Mesendoderm (in vitro differentiated cells): ENCODE results near the gene LLGL1.

Experiments used
- DNase-seq: peaks from one replicate; pipeline ENCODE4 v3.0.0; 2013
- H2AK5ac ChIP-seq: 2 replicates; pipeline ENCODE4 v1.6.1; 2013; ENCODE audit warnings: low read length, inconsistent platforms
- H2BK120ac ChIP-seq: 2 replicates; pipeline ENCODE4 v1.6.1; 2013; ENCODE audit warnings: low read depth, mild to moderate bottlenecking, low read length, moderate library complexity, mixed read lengths
- H2BK15ac ChIP-seq: replicated peaks from 2 replicates; pipeline ENCODE4 v1.6.1; 2013; ENCODE audit warnings: low read depth, mild to moderate bottlenecking, moderate library complexity
- H2BK5ac ChIP-seq: 2 replicates; pipeline ENCODE4 v1.6.1; 2013; ENCODE audit warnings: low read length, inconsistent platforms
- H3K18ac ChIP-seq: 2 replicates; pipeline ENCODE4 v1.6.1; 2013; ENCODE audit warnings: mild to moderate bottlenecking, low read length, mixed read lengths
- H3K23ac ChIP-seq: one replicate; pipeline ENCODE4 v1.6.1; 2013; ENCODE audit warnings: low read length
- H3K27ac ChIP-seq: 2 replicates; pipeline ENCODE4 v1.5.1; 2013; ENCODE audit warnings: low read depth, mild to moderate bottlenecking, inconsistent platforms, low read length, moderate library complexity
- H3K27me3 ChIP-seq: 2 replicates; pipeline ENCODE4 v1.6.1; 2013; ENCODE audit warnings: low read length, control low read depth, mild to moderate bottlenecking, inconsistent platforms; ENCODE audit not compliant: insufficient read depth, poor library complexity
- H3K36me3 ChIP-seq: 2 replicates; pipeline ENCODE4 v1.6.1; 2013; ENCODE audit warnings: low read length, inconsistent platforms; ENCODE audit not compliant: control insufficient read depth, insufficient read depth
- H3K4ac ChIP-seq: one replicate; pipeline ENCODE4 v1.6.1; 2013; ENCODE audit warnings: low read depth, mild to moderate bottlenecking, low read length, moderate library complexity
- H3K4me1 ChIP-seq: 2 replicates; pipeline ENCODE4 v1.6.1; 2013; ENCODE audit warnings: low read depth, low read length, inconsistent platforms; ENCODE audit not compliant: control insufficient read depth
- H3K4me2 ChIP-seq: 2 replicates; pipeline ENCODE4 v1.6.1; 2013; ENCODE audit warnings: low read length
- H3K4me3 ChIP-seq: 2 replicates; pipeline ENCODE4 v1.5.1; 2013; ENCODE audit warnings: mild to moderate bottlenecking, low read length
- H3K56ac ChIP-seq: one replicate; pipeline ENCODE4 v1.6.1; 2013; ENCODE audit warnings: low read length
- H3K79me1 ChIP-seq: 2 replicates; pipeline ENCODE4 v1.6.1; 2013; ENCODE audit warnings: low read length, inconsistent platforms
- H3K79me2 ChIP-seq: 2 replicates; pipeline ENCODE4 v1.6.1; 2013; ENCODE audit warnings: mild to moderate bottlenecking, low read length; ENCODE audit not compliant: control insufficient read depth, insufficient read depth
- H3K9ac ChIP-seq: 2 replicates; pipeline ENCODE4 v1.6.1; 2013; ENCODE audit warnings: low read length, inconsistent platforms
- H4K5ac ChIP-seq: one replicate; pipeline ENCODE4 v1.6.1; 2013; ENCODE audit warnings: low read length
- H4K8ac ChIP-seq: one replicate; pipeline ENCODE4 v1.6.1; 2013; ENCODE audit warnings: low read depth, mild to moderate bottlenecking, control low read depth, low read length, moderate library complexity
- WGBS: extraction: QIAGEN DNeasy Blood & Tissue Kit; methylation state at CpG from one replicate; pipeline ENCODE4 v1.1.7; 2013; ENCODE audit warnings: low lambda C conversion rate, missing lambda C conversion rate; ENCODE audit not compliant: insufficient coverage; ENCODE audit errors: extremely low coverage; 5-methylcytosine and 5-hydroxymethylcytosine counted together

Gene LLGL1

DNA sequence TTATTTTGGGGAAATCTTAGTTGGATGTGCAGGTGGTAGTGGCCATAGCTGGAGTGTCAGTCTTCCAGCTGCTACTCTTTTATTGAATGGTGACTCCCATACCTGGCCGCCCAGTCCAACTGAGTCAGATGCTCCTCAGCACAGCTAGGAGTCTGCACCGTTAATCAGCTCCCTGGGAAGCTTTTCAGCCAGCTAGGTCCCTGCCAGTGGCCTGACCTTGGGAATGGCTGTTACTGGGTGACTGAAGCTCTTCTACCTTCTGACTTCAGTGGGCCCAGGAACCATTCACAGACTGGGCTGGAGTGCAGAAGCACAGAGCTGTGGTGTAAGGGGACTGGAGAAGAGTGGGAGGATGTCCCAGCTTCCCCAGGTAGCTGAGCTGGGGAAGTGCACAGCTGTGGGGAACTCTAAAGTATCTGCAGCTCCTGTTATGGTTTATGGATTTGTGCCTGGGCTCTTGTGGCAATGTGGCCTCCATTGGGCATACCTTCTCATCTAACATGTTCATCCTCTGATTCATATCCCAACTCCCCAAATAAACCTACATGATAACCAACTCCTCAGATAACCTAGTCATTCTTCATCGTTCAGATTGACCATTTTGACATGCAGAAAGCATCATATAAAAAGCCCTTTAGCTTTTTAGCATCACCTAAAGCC lies 27.8 kb upstream of the LLGL1 start:
- Histone ChIP-seq H2BK120ac (no peak overlapping the region), H2BK5ac (no peak overlapping the region), H3K79me2 (peaks cover 30% of the 10 kb centered on the region), H3K79me1 (peaks cover 27% of the 10 kb centered on the region), H3K36me3 (peaks cover 2% of the 10 kb centered on the region), H4K5ac (no peak overlapping the region), H3K4me1 (no peaks in the 10 kb centered on the region), H2AK5ac (no peak overlapping the region), H4K8ac (no peak overlapping the region), H3K4ac (no peak overlapping the region), H3K4me2 (no peak overlapping the region), H3K27ac (no peak overlapping the region), H3K4me3 (no peak overlapping the region), H3K9ac (no peak overlapping the region), H2BK15ac (no peak overlapping the region), H3K56ac (no peak overlapping the region), H3K18ac (no peak overlapping the region), H3K23ac (no peak overlapping the region), H3K27me3 (no peaks in the 10 kb centered on the region)
- DNase-seq: no peak
- WGBS: no CpG with 5 or more reads among the region's 3 CpGs

- WGBS: no CpG with 5 or more reads among the region's 4 CpGs
These were observed 26.9 kb upstream of the LLGL1 start for GRCh38 chr17:18198530-18198929.

DNA sequence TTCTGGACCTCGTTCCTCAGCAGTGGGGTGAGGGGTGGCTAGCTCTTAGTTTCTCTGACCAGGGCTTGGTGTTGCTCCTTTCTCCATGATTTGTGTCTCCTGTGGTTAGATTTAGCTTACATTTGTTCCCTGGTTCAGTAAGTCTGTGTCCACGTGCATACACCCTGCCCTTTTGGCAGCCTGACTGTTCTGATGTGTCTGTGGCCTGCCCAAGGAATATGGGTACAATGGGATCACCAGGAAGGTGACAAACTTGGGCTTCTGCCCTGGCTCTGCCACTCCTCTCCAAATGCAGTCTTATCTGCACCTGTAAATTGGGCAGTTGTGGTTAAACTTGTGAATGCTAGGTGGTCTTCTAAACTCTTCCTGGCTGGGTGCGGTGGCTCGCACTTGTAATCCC lies 24.3 kb upstream of the LLGL1 start:
- no peak overlapping the region for H3K4me2 ChIP-seq
- no peak overlapping the region for H3K27ac ChIP-seq
- H2BK15ac ChIP-seq: no peak overlapping the region
- H2BK120ac ChIP-seq: no peak overlapping the region
- H3K23ac ChIP-seq: no peak overlapping the region
- no peak overlapping the region for H2BK5ac ChIP-seq
- peaks cover 25% of the 10 kb centered on the region for H3K79me2 ChIP-seq
- peaks cover 36% of the 10 kb centered on the region for H3K79me1 ChIP-seq
- DNase-seq: no peak
- no peak overlapping the region for H3K56ac ChIP-seq
- H3K18ac ChIP-seq: no peak overlapping the region
- H3K4me1 ChIP-seq: no peaks in the 10 kb centered on the region
- H2AK5ac ChIP-seq: no peak overlapping the region
- no peak overlapping the region for H3K9ac ChIP-seq
- H4K5ac ChIP-seq: no peak overlapping the region
- H3K36me3 ChIP-seq: peaks cover 2% of the 10 kb centered on the region
- no peak overlapping the region for H3K4me3 ChIP-seq
- H3K27me3 ChIP-seq: no peaks in the 10 kb centered on the region
- H3K4ac ChIP-seq: no peak overlapping the region
- WGBS: no CpG with 5 or more reads among the region's 4 CpGs
- no peak overlapping the region for H4K8ac ChIP-seq

More at GRCh38 chr17:18198530-18198929, 26.9 kb upstream of the LLGL1 start:
- Histone ChIP-seq H2AK5ac (no peak overlapping the region), H2BK5ac (no peak overlapping the region), H2BK120ac (no peak overlapping the region), H3K9ac (no peak overlapping the region), H3K27ac (no peak overlapping the region), H3K18ac (no peak overlapping the region), H2BK15ac (no peak overlapping the region), H3K23ac (no peak overlapping the region), H3K79me2 (peaks cover 27% of the 10 kb centered on the region), H4K5ac (no peak overlapping the region), H3K4me3 (no peak overlapping the region), H4K8ac (no peak overlapping the region), H3K4ac (no peak overlapping the region), H3K4me1 (no peaks in the 10 kb centered on the region), H3K4me2 (no peak overlapping the region), H3K36me3 (peaks cover 2% of the 10 kb centered on the region), H3K79me1 (peaks cover 28% of the 10 kb centered on the region), H3K56ac (no peak overlapping the region), H3K27me3 (no peaks in the 10 kb centered on the region)
- DNase-seq: no peak

GRCh38 chr17:18203308-18203707 lies 22.1 kb upstream of the LLGL1 start:
- Histone ChIP-seq H3K23ac (no peak overlapping the region), H3K4me3 (no peak overlapping the region), H3K9ac (no peak overlapping the region), H3K79me1 (peaks cover 28% of the 10 kb centered on the region), H2AK5ac (no peak overlapping the region), H3K56ac (no peak overlapping the region), H4K8ac (no peak overlapping the region), H2BK120ac (no peak overlapping the region), H4K5ac (no peak overlapping the region), H3K4ac (no peak overlapping the region), H2BK5ac (no peak overlapping the region), H3K79me2 (peaks cover 16% of the 10 kb centered on the region), H2BK15ac (no peak overlapping the region), H3K18ac (no peak overlapping the region), H3K27me3 (no peaks in the 10 kb centered on the region), H3K36me3 (peaks cover 3% of the 10 kb centered on the region), H3K27ac (no peak overlapping the region), H3K4me1 (no peaks in the 10 kb centered on the region), H3K4me2 (no peak overlapping the region)
- DNase-seq: peak; percentile 90
- no CpG with 5 or more reads among the region's 7 CpGs for WGBS

DNA sequence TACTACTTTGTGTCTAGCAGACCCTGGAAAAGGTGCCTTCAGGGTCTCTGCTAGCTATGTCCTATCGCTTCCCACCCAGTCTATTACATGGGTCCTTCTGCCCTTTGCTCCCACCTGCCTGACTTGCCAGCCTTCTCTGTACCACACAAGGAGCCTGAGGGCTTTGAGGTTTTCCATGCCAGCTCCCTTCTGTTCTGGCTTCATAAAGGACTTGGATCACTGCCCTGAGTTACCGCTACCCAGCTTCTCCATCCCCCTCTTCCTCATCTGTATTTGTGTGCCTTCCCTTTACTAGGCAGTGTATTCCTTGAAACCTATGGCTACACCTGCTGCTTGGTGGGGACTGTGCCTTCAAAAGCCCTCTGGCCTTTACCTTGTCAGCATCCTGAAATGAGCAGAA lies 19.6 kb upstream of the LLGL1 start:
- no peak overlapping the region for H3K4me2 ChIP-seq
- no peak overlapping the region for H2BK15ac ChIP-seq
- no peak overlapping the region for H3K18ac ChIP-seq
- H3K27ac ChIP-seq: no peak overlapping the region
- H4K5ac ChIP-seq: no peak overlapping the region
- no peaks in the 10 kb centered on the region for H3K4me1 ChIP-seq
- no peak overlapping the region for H3K56ac ChIP-seq
- H3K4ac ChIP-seq: no peak overlapping the region
- H3K4me3 ChIP-seq: no peak overlapping the region
- H3K23ac ChIP-seq: no peak overlapping the region
- H2BK5ac ChIP-seq: no peak overlapping the region
- peaks cover 14% of the 10 kb centered on the region for H3K79me2 ChIP-seq
- no CpG with 5 or more reads among the region's 2 CpGs for WGBS
- no peak for DNase-seq
- H3K9ac ChIP-seq: no peak overlapping the region
- no peak overlapping the region for H4K8ac ChIP-seq
- H2AK5ac ChIP-seq: no peak overlapping the region
- no peak overlapping the region for H2BK120ac ChIP-seq
- H3K27me3 ChIP-seq: no peaks in the 10 kb centered on the region
- peaks cover 6% of the 10 kb centered on the region for H3K36me3 ChIP-seq
- H3K79me1 ChIP-seq: peaks cover 23% of the 10 kb centered on the region

DNA sequence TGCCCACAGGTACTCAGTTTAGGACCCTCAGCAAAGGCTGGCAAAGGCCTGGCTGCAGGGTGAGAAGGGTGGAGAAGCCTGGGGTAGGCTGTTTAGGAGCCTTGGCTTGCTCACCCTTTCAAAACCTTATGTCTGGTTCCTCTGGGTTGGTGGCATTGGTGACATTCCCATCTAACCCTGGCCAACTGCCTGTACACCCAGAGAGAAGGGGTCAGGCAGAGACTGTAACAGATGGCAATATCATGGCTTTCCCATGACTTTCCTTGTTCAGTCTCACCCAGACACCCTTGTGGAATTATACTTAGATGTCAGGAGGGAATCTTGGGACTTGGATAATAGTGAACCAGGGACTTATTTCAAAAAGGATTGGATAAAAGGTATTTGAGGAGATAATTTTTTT lies 18.5 kb upstream of the LLGL1 start:
- Histone ChIP-seq H2BK120ac (no peak overlapping the region), H3K4ac (no peak overlapping the region), H3K56ac (no peak overlapping the region), H3K4me2 (no peak overlapping the region), H2BK5ac (no peak overlapping the region), H4K5ac (no peak overlapping the region), H3K23ac (no peak overlapping the region), H3K18ac (no peak overlapping the region), H3K27me3 (no peaks in the 10 kb centered on the region), H3K4me1 (no peaks in the 10 kb centered on the region), H3K36me3 (peaks cover 6% of the 10 kb centered on the region), H3K79me2 (peaks cover 10% of the 10 kb centered on the region), H3K27ac (no peak overlapping the region), H3K4me3 (no peak overlapping the region), H2BK15ac (no peak overlapping the region), H3K79me1 (peaks cover 19% of the 10 kb centered on the region), H4K8ac (no peak overlapping the region), H2AK5ac (no peak overlapping the region), H3K9ac (no peak overlapping the region)
- no peak for DNase-seq
